H1 (cell line): ENCODE data around the gene TADA3.

Experiments used
- BCL11A ChIP-seq, 2 experiments: IDR thresholded peaks; one replicate each; pipeline ENCODE4 v1.6.1; 2011; ENCODE audit warnings: low read depth in 2 of 2, low read length in 2 of 2, mild to moderate bottlenecking in 2 of 2
- CTCF ChIP-seq, 3 experiments: IDR thresholded peaks; 1 replicate in 2 of 3; 2 replicates in 1 of 3; pipeline versions ENCODE4 v1.5.1 to v1.6.1; 2011; ENCODE audit warnings: low read length in 3 of 3, mild to moderate bottlenecking in 3 of 3, inconsistent platforms in 2 of 3, low read depth in 1 of 3, moderate library complexity in 1 of 3; ENCODE audit not compliant: insufficient read depth in 1 of 3; ENCODE audit errors: control extremely low read depth in 1 of 3
- EZH2 ChIP-seq: fragments of 200-600 bp; sonication (generic); IDR thresholded peaks from 2 replicates; pipeline ENCODE4 v1.7.1; 2012; ENCODE audit warnings: low read depth, mild to moderate bottlenecking, moderate library complexity, low read length, inconsistent platforms; ENCODE audit not compliant: severe bottlenecking
- JUN ChIP-seq: IDR thresholded peaks from 2 replicates; pipeline ENCODE4 v1.6.1; 2011; ENCODE audit warnings: low read depth, mild to moderate bottlenecking, improper control_type of control experiment, low read length

- TF ChIP-seq CTCF (IDR thresholded peaks at IDR 0.05; ENCODE audit: control extremely low read depth in 1 of 3, insufficient read depth in 1 of 3, low read depth in 1 of 3, low read length in 3 of 3) (no peak), JUN (no peak), EZH2 (no peak), BCL11A (IDR thresholded peaks at IDR 0.05; ENCODE audit: low read depth in 2 of 2, low read length in 2 of 2) (no peak)
These were observed 17.0 kb upstream of the TADA3 start for GRCh38 chr3:9809239-9809614.
